Occipital lobe (tissue), 2 donors: Measurements from ENCODE around the gene JAML. TPM values are rescaled to one million over a fixed set of nuclear protein-coding genes. Genes with fewer than 3 reads are reported as not detected.

Experiments
- DNase-seq: peaks from one replicate; lab custom pipeline; 2025; lab: John Stamatoyannopoulos, UW
- total RNA-seq: library from RNA; depleted of rRNA; stranded (reverse); fragments of >200 nt; gene quantifications from one replicate; pipeline ENCODE4 v1.2.3, GENCODE V29; 2014

Gene JAML
- total RNA-seq, 1 donor from 2014 or later: 1.2 TPM

DNA sequence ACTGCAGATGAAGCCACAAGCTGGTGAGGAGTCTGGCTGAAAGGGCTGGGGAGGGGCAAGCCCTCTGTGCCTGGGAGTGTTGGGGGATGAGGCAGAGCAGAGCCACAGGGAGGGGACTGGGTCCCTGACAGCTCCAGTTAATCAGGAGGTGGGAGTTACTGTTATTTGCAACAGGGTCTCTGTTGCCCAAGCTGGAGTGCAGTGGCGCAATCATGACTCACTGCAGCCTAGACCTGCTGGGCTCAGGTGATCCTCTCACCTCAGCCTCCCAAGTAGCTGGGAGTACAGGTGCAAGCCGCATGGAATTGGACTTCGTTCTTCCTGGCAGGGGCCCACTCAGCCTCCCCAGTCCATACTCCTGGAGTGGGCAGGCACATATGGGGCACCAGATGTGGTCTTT, 56.1 kb downstream of the JAML start:
- no peak for DNase-seq

DNA sequence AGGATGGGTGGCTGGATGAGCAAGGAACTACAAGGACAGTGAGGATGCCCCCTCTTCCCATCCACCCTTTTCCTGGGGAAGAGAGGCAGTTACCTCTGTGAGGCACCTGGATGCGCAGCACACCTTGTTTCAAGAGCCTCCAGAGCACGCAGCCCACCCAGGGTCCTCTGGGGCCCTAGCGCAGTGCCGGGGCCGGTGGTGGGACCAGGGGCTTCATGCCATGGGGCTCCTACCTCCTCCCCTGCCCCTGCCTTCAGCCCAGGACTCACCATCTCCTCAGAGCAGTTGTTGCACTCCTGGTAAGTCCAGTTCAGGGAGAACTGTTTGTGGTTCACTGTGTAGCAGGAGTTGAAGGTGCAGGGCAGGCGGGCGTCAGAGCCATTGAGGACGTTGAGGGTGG, 56.5 kb downstream of the JAML start:
- DNase-seq: no peak

DNA sequence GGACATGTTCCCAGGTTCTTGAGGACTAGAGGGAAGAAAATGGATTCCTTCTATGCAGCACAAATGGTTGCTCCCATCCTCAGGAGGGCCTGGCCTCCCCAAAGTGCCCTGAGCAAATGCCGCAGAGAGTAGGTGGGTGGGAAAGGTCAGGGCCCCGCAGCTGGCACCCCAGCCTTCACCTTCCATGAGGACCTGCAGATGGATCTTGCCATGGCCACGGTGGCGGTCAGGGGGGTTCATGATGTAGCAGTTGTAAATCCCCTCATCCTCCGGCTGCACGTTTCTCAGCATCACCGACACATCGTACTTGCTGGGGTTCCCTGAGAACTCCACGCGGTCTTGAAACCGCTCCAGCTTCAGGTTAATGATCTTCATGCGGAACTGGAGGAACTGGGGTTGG, 56.9 kb downstream of the JAML start:
- no peak for DNase-seq

DNA sequence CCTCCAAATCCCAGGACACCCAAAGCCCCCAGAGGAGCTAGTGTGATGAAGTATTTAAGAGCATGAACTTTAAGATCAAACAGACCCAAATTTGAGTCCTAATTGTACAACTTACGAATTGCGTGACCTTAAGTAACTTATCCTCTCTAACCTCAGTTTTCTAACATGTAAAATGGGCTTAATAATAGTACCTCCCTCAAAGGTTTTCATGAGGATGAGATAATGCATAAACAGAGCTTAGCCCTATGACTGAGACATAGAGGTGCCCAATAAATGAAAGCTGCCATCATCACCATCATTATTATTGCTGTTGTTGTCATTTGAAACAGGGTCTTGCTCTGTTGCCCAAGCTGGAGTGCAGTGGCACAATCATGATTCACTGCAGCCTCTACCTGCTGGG, 57.6 kb downstream of the JAML start:
- no peak for DNase-seq

DNA sequence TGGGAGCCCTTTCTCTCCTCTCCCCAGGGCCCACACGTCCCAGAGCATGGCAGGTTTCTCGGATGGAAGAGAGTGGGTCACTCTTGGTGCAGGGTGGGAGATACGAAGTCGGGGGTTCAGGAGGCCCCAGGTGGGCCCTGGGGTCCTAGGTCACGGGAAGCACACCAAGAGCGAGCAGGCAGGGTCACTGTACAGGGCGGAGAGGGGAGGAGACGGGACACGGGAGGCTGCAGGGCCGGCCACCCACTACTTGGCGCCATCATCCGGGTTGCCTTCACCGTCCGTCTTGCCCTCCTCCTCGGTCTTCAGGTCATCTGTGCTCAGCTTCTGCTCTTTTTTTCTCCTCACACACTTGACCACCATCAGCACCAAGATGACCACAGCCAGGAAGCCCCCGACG, 58.2 kb downstream of the JAML start:
- DNase-seq: no peak

DNA sequence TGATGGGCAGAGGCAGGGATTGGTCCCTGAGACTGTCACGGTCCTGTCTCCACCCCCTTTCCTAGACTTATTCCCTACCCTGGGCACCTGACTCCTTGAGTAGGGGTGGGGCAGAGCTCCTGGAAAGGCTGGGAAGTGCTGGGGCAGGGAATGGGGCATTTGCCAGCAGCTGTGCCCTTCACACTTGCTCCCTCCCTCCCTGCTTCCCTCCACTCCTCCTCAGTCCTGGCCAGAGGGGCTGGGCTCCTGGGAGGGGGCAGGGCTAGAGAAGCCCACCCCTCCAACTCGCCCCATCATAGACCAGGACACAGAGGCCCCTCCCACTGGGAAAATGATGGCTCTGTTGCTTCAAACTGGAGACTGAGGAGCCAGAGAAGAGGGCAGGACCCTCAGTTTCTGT, 59.9 kb downstream of the JAML start:
- no peak for DNase-seq

DNA sequence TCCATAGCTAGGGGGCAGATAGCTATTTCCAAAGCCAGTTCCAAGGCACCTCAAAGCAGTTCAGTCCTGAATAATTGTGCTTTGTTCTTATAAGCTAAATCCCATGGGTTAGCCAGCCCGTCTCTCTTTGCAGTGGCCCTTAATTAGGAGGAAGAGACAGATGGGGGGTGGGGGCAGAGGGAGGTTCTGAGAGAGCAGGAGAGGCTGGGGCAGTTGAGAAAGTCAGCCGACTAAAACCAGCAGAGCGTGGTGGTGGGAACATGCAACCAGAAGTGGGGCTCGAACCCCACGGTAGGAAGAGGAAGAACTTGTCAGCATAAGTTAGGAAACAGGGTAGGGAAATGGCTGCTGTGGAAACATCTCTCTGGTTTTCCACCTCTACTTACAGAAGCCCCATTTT, 61.3 kb downstream of the JAML start:
- DNase-seq: no peak

DNA sequence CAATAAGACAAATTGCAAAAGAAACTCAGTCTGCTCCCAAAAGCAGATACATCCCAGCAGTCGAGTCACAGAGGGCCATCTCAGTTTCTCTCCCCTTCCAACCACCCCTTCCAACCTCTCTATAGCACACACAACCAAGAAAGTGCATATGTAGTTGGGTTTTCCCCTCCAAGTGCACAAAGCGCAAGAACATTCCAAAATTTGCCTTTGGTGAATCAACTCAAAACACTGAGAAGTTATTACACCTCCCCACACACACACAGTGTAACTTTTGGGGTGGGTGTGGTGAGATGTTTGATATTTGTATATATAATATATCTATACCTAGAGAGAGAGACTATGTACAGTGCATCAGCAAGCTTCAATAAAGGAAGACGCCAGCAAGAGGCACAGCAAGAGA, 62.0 kb downstream of the JAML start:
- DNase-seq: no peak

DNA sequence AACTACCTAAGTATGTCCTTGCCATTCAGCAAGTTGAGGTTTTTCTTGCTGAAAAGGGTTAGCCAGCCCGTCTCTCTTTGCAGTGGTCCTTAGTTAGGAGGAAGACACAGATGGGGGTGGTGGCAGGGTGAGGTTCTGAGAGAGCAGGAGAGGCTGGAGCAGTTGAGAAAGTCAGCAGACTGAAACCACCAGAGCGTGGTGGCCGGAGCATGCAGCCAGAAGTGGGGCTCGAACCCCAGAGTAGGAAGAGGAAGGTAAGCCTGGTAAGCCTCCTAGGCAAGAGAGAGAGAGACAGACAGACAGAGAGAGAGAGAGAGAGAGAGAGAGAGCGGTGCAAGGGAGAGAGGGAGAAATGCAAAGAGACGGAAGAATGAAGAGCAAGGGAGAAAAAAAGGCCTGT, 63.0 kb downstream of the JAML start:
- DNase-seq: no peak

DNA sequence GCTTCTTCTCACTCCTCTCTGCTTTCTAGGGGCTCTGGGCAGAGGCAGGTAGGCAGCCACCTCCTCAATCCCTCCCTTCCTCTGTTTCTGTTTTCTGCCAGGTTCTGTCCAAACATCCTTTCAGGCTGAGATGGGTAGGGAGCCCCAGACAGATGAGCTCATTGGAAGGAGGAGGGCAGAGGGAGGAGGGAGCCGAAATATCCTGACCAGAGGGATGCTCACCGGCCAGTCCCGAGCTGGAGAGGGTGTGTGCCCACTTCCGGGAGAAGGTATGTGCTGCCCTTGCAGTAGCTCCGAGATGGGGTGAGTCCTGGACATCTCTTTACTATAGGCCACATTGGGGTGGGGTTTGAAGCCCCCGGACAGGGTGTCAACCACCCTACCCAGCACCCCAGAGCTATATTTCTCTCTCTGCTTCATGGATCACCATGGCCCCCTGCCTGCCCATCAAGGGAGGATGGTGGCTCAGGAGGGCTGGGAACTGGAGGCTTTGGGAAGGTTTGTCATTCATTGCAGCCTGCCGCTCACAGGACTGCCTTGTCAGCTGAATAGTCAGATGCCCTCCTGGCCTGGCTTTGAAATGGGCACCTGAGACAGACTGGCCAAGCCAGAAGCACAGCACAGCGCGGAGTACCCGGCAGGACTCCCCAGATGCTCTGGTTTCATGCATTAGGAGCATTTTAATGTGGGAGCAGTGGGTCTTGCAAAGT, 67.5 kb downstream of the JAML start:
- no peak for DNase-seq

DNA sequence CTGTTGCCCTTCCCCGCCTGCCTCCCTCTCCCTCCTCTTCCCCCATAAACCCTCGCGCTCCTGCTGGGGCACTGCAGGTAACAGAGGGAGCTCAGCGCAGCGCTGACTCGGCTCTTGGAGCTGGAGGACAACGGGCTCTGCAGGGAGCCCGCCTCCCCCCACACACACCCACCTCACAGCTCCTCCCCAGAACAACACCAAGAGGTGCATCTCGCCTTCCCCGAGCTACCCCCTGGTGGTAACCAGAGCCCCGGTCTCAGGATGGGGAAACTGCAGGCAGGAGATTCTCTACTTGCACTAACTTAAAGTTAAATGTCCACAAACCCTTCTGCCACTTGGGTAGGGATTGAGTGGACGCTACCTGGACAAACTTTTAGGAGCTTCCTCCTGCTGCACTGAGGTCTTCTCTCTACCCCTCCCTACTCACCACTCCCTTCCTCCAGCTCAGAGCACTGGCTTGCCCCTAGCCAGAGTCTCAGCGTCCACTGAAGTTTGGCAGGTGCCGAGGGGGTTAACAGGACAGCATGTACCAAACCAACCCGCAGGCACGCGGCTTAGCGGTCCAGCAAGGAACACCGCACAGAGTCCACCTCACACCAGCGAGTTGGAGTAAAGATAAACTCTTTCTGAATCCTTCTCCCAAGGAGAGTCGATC, 68.2 kb downstream of the JAML start:
- no peak for DNase-seq

DNA sequence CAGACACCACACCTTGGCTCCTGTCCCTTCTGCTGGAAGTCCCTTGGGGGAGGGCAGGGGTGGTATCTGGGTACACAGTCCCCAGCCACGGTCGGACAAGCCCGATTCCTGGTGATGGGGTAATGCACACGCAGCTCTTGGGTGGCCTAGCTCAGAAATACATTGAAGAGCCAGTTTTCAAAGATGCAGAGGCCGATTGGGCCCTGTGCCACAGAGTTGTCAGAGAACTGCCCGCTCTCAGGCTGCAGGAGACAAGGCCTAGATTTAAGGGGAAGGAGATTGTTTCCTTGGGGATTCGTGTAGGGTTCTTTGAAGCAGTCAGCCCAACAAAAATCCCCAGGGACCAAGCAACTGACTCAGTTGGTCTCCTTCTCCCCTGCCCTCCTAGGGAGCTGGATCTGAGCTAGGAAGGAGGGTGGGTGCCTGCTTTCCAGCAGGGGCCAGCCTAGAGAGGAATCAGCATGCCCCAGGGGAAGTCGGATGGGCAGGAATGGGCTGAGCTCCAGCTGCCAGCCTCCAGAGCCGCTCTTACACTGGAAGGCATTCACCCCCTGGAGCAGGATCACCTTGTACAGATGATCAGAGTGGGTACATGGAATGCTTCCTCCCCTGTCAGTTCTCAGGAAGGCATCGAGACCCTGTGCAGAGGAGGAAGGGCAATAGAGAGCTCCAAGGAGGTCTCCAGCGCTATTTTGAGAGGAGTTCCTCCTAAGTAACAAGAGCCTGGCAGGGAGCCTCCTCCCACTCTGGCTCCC, 68.9 kb downstream of the JAML start:
- no peak for DNase-seq

DNA sequence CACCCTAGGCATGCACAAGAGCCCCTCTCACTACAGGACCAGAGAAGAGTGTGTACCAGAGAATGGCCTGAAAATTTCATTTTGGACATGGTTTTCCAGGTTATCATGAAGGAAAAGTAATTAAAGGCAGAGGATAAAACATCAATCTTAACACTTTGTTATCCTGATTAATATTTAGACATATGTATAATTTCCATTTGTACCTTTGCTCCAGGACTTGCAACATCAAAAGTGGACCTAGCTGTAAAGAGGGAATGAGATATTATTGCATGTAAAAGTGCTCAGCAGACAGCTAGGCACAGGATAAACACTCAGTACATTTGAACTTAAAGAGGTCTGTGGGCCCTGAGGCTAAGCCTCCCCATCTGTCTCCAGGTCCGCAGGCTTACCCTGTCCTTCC, 70.2 kb downstream of the JAML start:
- DNase-seq: no peak

DNA sequence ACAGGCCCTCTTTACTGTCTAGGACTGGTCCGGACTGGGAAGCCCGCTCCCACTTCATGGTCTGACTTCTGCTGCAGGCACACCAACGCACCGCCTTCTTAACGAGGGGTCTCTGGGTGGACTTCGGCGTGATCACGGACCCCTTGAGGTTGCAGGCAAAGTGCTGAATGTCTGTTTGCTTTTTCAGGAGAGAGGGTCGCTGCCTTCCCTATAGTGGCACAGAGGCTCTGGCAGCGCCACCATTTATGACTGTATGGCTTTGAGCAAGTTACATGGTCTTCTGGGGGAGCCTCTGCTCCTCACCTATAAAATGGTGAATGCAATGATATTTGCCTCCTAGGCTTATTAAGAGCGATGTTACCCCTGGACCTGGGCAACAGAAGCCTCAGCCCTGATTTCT, 70.8 kb downstream of the JAML start:
- DNase-seq: no peak

DNA sequence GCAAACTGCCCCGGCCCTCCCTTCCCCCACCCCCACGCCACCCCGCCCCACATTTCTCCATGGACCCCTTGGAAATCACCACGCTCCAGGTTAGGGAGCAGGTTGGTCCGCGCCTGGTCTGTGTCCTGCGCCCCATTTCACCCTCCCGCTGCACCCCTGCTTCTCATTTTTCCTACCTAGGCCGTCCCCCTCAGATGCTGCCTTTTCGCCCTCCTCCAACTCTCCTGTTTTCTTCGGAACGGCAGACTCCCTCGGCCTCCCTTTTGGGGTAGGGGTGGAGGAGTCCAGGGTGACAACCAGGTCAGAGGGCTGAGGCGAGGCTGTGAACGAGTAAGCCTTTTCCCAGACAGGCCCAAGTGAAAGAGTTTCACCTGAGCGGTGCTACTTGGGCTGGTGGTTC, 71.3 kb downstream of the JAML start:
- no peak for DNase-seq

DNA sequence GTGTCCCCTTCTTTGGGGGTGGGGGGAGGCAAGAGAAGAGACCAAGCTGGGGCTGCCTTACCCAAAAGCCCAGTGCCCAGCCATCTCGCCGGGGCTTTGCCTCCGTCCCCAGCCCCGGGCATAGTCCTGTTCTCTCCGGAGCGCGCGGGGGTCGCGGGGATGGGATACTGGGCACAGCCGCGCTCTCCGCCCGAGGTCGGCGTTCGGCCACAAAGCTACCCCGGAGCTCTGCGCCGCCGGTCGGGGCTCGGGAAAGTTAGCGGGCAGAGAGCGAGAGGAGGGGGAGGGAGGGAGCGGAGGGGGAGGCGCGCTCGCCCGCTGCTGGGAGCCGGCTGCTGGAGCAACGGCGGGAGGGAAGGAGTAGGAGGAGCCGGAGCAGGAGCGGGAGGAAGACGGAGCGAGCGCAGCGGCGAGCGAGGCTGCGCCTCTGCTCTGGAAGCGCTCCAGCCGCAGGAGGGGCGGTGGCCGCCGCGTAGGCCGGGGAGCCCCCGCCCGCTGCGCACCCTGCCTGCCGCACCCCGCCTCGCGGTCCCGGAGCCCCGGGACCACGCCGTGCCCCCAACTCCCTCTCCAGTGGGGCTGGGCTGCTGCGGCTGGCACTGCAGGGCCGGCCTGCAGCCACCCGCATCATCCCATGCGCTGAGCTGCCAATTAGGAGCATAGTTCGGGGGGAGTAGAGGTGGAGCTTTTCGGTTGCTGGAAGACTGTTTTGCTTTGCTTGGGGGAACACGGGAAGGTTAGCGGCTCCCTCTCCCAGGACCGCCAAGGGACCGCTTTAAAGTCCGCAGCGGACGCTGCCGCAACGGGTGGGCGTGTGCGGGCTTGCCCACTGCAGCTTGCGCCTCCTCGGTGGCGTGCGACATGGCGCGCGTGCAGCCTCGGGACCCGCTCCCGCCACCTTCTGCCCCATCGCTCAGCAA, 72.0 kb downstream of the JAML start, which contains the start of gene SCN4B:
Gene SCN4B, minus strand, starts transcription at position 272 of the 920 bp plus-strand sequence. Its CDS starts 150 bp downstream, at position 122.
- DNase-seq: peak; percentile 36

DNA sequence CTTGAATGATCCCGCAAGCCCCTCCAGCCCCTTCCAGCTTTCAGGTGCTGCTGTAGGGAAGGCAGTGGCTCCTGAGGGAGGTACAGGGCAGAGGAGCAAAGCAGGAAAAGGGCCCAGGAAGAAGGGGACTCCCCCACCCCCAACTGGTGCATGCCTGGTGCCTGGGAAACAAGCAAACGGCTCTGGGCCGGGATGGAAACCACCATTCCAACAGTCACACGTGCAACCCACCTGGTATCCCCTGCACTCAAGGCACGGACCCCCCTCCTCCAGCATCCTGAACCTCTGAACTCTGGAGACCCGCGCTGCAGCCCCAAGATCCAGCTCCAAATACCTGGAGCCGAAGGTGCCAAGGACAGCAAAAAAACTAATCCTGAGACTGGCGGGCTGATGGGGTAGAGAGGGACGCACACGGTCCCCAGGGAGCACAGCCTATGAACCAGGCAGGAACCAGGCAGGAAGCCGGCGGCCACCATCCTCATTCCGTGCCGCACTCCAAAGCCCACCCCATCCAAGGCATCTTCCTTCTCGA, 72.7 kb downstream of the JAML start:
- DNase-seq: no peak

DNA sequence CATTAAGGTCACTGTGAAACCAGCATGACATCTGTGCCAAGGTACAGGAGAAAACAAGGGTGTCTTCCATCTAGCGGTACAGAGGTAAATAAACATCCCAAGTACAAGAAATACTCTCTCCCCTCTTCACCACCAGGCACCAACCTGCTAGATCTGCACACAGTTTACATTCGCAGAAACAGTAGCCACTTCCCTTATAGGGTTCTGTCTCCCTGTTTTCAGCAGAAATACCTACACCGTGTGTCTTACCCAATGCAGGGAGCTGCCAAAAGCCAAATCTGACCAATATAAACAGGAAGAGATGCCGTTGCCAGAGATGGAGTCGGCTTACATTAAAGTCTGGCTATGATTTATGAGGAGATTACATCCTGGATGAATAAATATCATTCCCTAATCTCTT, 73.4 kb downstream of the JAML start:
- no peak for DNase-seq

DNA sequence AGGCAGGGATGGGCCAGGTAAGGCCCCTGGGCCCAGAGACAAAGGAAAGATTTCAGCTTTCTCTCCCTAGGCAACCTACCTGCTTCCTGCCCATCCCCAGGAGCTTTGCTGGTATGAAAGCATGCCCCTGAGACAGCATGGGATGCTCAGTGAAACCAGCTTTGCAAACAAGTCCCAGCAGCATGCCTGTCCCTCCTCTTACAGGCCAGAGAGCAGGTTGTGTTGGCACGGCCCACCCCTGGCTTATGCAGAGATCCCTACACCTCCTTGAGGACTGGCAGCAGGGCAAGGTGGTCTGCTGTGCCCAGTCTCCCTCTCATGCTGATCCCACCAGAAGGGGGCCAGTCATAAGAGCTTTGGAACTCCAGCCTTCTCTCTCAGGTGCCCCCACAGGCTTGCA, 75.3 kb downstream of the JAML start:
- DNase-seq: no peak

DNA sequence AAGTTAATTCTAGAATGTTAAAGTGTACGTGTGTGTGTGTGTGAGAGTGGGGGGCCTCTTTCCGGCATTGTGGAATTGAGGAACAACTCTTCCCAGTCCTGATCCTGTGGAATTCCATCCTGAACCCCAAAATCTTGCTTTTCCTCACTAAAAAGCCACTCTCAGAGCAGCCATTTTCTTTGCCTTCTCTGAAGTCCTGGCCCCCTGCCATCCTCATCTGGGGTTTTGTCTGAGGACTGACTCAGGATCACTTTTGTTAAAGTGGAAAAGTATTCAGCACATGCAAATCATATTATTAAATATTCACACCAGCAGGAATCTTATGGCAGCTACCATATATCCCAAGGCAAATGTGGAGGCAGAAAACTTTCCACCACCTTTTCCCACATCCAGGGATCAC, 76.0 kb downstream of the JAML start:
- no peak for DNase-seq

DNA sequence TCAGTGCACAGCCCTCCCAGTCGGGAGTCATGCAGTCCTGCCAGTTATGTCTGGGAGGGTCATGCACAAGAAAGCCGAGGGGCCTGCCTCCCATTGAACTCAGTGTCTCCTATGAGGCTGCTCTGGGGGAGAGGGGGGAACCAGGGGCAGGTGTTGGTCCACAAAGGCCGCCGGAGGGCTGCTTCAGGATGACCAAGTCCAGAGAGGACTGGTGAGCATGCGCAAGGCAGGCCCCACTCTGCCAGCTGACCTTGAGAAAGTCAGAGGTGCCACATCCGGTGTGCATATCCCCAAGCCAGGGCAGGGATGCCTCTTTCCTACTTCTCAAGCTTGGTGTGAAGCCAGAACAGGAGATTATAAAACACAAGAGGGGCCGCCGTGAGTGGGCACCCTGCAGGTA, 76.6 kb downstream of the JAML start:
- DNase-seq: no peak
